Cardiac muscle cell (in vitro differentiated cells and primary cell): Measurements from ENCODE around the gene RC3H2. TPM values are rescaled to one million over a fixed set of nuclear protein-coding genes. Genes with fewer than 3 reads are reported as not detected.
A peak's percentile ranks its signal among the peaks of the same experiment; 100 is the strongest.
"Not testable (repeated sequence)": the region's sequence is repeated elsewhere in the genome, so short reads cannot be mapped to it uniquely, and the experiment has no call there.

Source experiments
- DNase-seq, 2 donors: peaks; one replicate each; pipeline versions ENCODE4 v3.0.0 to v3.0.0-alpha.2; 2010 to 2017; ENCODE audit warnings: low read depth in 1 of 2, low spot score in 1 of 2
- H3K27ac ChIP-seq: fragments of 200-600 bp; sonication (generic); 2 replicates; pipeline ENCODE4 v1.5.1; 2016
- H3K27me3 ChIP-seq: fragments of 200-600 bp; sonication (generic); 2 replicates; pipeline ENCODE4 v1.6.0; 2016; ENCODE audit warnings: control low read depth
- H3K36me3 ChIP-seq: fragments of 200-600 bp; sonication (generic); 2 replicates; pipeline ENCODE4 v1.5.1; 2016; ENCODE audit warnings: control low read depth
- H3K4me1 ChIP-seq: fragments of 200-600 bp; sonication (generic); 2 replicates; pipeline ENCODE4 v1.8.1; 2017; ENCODE audit warnings: low read depth, mild to moderate bottlenecking, mixed run types
- H3K4me3 ChIP-seq: fragments of 200-600 bp; sonication (generic); 2 replicates; pipeline ENCODE4 v1.5.1; 2016; ENCODE audit warnings: mild to moderate bottlenecking
- H3K9me3 ChIP-seq: fragments of 200-600 bp; sonication (generic); 2 replicates; pipeline ENCODE4 v1.5.1; 2017; ENCODE audit warnings: low read depth, mild to moderate bottlenecking, control low read depth
- polyA plus RNA-seq: library from polyadenylated mRNA; unstranded; fragments of >200 nt; fragmentation: Nextera tagmentation; extraction: Ambion mirVana; gene quantifications from 2 replicates; pipeline ENCODE4 v1.2.1, GENCODE V29; 2016
- total RNA-seq: library from RNA; depleted of rRNA; stranded (reverse); fragments of >200 nt; gene quantifications from 2 replicates; pipeline ENCODE4 v1.2.3, GENCODE V29; 2016
- TF ChIP-seq, protein P1 (sequence below): IDR thresholded peaks from 2 replicates; pipeline ENCODE4 v1.5.1; 2012; ENCODE audit warnings: low read depth, mild to moderate bottlenecking, low read length

Gene RC3H2
- total and polyA plus RNA-seq, 2 experiments from 2014 or later: 31.1 to 57.7 TPM

DNA sequence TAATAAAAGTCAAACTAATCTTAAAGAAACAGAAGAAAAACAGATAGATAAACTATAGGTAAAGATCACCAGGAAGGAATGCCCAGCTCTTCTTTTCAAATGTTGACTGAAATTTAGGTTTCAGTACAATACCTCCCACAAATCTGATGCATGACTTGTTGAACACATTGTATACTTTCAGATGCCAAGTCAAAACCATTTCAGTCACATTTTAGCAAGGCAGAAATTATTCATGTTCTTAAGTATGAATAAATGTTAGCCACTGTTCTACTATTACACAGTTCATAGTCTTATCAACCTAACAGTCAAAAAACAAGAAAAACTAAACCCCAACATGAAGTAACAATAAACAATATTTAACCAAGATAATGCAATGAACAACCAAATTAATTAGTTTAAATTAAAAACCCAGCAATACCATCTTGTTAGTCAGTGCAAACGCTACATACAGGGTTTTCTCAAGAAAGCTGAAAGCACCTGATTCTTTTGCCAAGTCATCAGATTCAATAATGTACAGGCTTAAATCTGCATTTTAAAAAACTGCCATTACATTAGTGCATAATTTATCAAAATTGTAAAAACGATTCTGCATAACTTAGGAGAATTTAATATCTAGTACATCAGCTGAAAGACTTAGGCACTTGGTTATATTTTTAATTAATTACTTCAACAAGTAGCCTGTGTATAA, 56.8 kb downstream of the RC3H2 start:
- Histone ChIP-seq H3K4me1 (no peaks in the 10 kb centered on the region), H3K27ac (no peak overlapping the region), H3K36me3 (peaks cover 50% of the 10 kb centered on the region), H3K27me3 (no peaks in the 10 kb centered on the region), H3K9me3 (no peaks in the 10 kb centered on the region), H3K4me3 (no peak overlapping the region)
- TF ChIP-seq, protein P1, sequence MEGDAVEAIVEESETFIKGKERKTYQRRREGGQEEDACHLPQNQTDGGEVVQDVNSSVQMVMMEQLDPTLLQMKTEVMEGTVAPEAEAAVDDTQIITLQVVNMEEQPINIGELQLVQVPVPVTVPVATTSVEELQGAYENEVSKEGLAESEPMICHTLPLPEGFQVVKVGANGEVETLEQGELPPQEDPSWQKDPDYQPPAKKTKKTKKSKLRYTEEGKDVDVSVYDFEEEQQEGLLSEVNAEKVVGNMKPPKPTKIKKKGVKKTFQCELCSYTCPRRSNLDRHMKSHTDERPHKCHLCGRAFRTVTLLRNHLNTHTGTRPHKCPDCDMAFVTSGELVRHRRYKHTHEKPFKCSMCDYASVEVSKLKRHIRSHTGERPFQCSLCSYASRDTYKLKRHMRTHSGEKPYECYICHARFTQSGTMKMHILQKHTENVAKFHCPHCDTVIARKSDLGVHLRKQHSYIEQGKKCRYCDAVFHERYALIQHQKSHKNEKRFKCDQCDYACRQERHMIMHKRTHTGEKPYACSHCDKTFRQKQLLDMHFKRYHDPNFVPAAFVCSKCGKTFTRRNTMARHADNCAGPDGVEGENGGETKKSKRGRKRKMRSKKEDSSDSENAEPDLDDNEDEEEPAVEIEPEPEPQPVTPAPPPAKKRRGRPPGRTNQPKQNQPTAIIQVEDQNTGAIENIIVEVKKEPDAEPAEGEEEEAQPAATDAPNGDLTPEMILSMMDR: no peak
- no peak for DNase-seq

DNA sequence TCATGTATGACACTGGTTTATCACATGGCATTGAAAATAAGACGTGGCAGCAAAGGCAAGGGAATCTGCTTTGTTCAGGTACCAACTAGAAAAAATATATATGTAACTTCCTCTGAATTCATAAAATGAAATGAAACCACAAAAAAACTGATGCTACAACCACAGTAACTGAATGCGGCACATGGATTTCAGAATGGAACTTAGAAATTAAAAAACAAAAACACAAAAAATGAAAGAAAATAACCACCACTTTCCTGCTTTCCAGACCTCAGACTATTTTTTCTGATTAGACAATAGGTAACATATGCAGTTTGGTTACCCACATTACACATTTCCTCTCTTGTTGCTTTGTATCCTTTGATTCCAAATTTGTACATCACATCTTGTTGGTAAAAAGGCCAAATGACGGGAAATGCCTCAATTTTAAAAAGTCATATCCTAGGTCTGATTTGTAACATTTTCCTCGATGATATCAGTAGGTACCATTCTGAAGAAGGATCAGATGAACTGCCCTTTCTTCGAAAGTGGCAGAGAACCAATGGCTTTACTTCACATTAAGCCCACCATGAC, 58.7 kb downstream of the RC3H2 start:
- Histone ChIP-seq H3K27me3 (no peaks in the 10 kb centered on the region), H3K27ac (no peak overlapping the region), H3K36me3 (peaks cover 48% of the 10 kb centered on the region), H3K9me3 (no peaks in the 10 kb centered on the region), H3K4me1 (no peaks in the 10 kb centered on the region), H3K4me3 (no peak overlapping the region)
- TF ChIP-seq, protein P1: no peak
- no peak for DNase-seq

DNA sequence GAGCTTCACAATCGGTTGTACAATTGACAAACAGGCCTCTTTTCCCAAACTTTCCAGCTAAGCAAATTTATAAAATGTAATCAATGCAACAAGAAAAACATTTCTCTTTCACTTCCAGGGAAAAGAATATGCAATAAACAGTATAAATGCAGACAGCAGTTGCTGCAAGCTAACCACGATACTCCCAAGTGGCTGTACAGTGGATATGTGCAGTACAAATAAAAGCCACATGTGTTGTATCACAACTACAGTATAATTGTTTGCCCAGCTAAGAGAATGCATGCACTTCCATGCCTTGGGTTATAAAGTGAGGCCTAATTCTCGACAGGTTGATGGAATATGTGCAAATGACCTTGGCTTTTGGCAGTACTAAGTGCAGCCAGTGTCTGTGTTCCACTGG, 60.0 kb downstream of the RC3H2 start:
- no peak for DNase-seq
- Histone ChIP-seq H3K4me1 (no peaks in the 10 kb centered on the region), H3K27me3 (no peaks in the 10 kb centered on the region), H3K4me3 (no peak overlapping the region), H3K36me3 (peaks cover 38% of the 10 kb centered on the region), H3K27ac (no peak overlapping the region), H3K9me3 (no peaks in the 10 kb centered on the region)
- TF ChIP-seq, protein P1: no peak

DNA sequence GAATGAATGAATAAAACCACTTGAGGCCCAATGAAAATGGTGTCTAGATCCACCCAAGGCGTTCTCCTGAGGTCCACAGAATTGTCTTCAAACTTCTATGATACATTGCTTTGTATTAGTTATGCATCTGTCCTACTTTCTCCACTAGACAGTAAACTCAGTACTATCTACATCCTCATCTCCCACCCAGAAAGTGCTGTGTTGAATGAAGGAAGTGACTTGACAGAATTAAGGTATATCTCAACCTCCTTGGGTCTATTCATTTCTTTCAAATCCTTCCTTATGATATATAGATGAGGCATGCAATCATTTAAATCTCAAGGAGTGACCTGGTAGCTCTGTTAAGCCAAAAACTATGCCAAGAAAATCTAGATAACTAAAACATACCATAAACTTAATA, 61.0 kb downstream of the RC3H2 start:
- peaks cover 33% of the 10 kb centered on the region for H3K36me3 ChIP-seq
- H3K4me1 ChIP-seq: no peaks in the 10 kb centered on the region
- no peaks in the 10 kb centered on the region for H3K9me3 ChIP-seq
- peak overlapping the region; percentile 9 for H3K27ac ChIP-seq
- H3K4me3 ChIP-seq: no peak overlapping the region
- TF ChIP-seq, protein P1: no peak
- no peaks in the 10 kb centered on the region for H3K27me3 ChIP-seq
- DNase-seq: no peak

DNA sequence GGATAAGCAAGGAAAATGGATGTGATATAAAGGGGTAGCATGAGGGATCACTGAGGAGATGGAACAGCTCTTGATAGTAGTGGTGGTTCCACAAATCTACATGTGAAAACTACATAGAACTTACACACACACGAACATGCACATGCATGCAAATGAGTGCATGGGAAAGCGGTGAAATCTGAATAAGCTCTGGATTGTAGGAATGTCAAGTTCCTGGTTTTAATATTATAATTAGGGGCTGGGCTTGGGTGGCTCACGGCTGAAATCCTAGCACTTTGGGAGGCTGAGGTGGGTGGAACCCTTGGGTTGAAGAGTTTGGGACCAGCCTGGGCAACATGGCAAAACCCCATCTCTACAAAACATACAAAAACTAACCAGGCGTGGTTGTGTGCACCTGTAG, 63.7 kb downstream of the RC3H2 start:
- Histone ChIP-seq H3K36me3 (peaks cover 9% of the 10 kb centered on the region), H3K27me3 (no peaks in the 10 kb centered on the region), H3K9me3 (no peaks in the 10 kb centered on the region), H3K4me1 (no peaks in the 10 kb centered on the region), H3K4me3 (no peak overlapping the region), H3K27ac (no peak overlapping the region)
- DNase-seq: no peak
- TF ChIP-seq, protein P1: no peak

DNA sequence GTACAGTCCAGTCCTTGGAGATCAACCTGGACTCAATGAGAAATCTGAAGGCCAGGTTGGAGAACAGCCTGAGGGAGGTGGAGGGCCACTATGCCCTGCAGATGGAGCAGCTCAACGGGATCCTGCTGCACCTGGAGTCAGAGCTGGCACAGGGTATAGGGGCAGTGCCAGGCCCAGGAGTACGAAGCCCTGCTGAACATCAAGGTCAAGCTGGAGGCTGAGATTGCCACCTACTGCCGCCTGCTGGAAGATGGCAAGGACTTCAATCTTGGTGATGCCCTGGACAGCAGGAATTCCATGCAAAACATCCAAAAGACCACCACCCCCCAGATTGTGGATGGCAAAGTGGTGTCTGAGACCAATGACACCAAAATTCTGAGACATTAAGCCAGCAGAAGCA, 66.7 kb downstream of the RC3H2 start:
- not testable (repeated sequence) for H3K9me3 ChIP-seq, H3K4me1 ChIP-seq, H3K27ac ChIP-seq, DNase-seq, H3K4me3 ChIP-seq, H3K36me3 ChIP-seq, H3K27me3 ChIP-seq
